Lower lobe of right lung (tissue), 2 donors: ENCODE data around the gene HEG1. TPM values are rescaled to one million over a fixed set of nuclear protein-coding genes. Genes with fewer than 3 reads are reported as not detected.
A peak's percentile ranks its signal among the peaks of the same experiment; 100 is the strongest.

ENCODE experiments used
- ATAC-seq, 2 donors: fragments of 200-7000 bp; cut with Tn5 transposase; one replicate each; pipeline ENCODE4 v1.9.1; 2020 to 2022; ENCODE audit warnings: mild to moderate bottlenecking in 2 of 2, moderate library complexity in 2 of 2
- DNase-seq: peaks from one replicate; pipeline ENCODE4 v3.0.0-alpha.2; 2020
- H3K27ac ChIP-seq: fragments of 200-600 bp; one replicate; pipeline ENCODE4 v1.8.0; 2022
- H3K27me3 ChIP-seq: fragments of 200-600 bp; one replicate; pipeline ENCODE4 v1.8.0; 2022; ENCODE audit warnings: low read depth
- H3K36me3 ChIP-seq: fragments of 200-600 bp; one replicate; pipeline ENCODE4 v1.8.0; 2022; ENCODE audit warnings: mild to moderate bottlenecking
- H3K4me1 ChIP-seq: fragments of 200-600 bp; one replicate; pipeline ENCODE4 v1.8.0; 2022
- H3K4me3 ChIP-seq: fragments of 200-600 bp; one replicate; pipeline ENCODE4 v1.8.0; 2022; ENCODE audit warnings: mild to moderate bottlenecking
- H3K9me3 ChIP-seq: fragments of 200-600 bp; one replicate; pipeline ENCODE4 v1.8.0; 2022
- intact Hi-C: fragments of 100-400 bp; cut with DNase I; formaldehyde crosslinking; loops from one replicate; pipeline ENCODE4 v1.11.0; 2022
- total RNA-seq: library from RNA; stranded (reverse); fragmentation: NEBNext Ultra II Directional; extraction: Animal tissue kit (Norgen Biotek cat#: 25700); gene quantifications from one replicate; pipeline ENCODE4 v1.2.1, GENCODE V29; 2021
- TF ChIP-seq, protein P1 (sequence below): fragments of 200-600 bp; IDR thresholded peaks from one replicate; pipeline ENCODE4 v1.8.0; 2022; ENCODE audit warnings: antibody characterized with exemption, mild to moderate bottlenecking
- donor health status: DM: no; HTN: yes; CAD: no; lungs with severe emphysema.

Gene HEG1
- total RNA-seq, 1 donor from 2014 or later: 157 TPM

DNA sequence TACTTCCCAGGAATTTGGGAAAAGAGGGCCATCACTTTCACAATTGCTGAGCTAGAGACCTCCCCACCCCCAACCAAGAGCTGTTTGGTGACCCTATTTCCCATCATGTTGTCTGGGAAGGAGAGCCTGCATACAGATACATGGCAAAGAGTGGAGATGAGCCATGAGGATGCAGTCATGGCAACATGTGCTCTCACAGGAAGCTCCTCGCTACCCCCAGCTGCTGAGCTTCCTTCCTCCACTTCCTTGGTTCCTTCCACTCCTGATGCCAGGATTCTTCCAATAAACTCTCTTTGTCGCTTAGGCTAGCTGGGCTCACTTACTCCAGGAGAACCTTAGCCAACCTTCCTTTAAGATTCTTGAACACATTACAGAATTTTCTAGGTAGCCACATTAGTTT, 72.9 kb downstream of the HEG1 start:
- H3K27ac ChIP-seq: peak overlapping the region; percentile 41
- DNase-seq (no peak), ATAC-seq (no peak)
- H3K27me3 ChIP-seq: no peaks in the 10 kb centered on the region
- intact Hi-C loops: no loop called here
- peaks cover 46% of the 10 kb centered on the region for H3K4me1 ChIP-seq
- TF ChIP-seq, protein P1, sequence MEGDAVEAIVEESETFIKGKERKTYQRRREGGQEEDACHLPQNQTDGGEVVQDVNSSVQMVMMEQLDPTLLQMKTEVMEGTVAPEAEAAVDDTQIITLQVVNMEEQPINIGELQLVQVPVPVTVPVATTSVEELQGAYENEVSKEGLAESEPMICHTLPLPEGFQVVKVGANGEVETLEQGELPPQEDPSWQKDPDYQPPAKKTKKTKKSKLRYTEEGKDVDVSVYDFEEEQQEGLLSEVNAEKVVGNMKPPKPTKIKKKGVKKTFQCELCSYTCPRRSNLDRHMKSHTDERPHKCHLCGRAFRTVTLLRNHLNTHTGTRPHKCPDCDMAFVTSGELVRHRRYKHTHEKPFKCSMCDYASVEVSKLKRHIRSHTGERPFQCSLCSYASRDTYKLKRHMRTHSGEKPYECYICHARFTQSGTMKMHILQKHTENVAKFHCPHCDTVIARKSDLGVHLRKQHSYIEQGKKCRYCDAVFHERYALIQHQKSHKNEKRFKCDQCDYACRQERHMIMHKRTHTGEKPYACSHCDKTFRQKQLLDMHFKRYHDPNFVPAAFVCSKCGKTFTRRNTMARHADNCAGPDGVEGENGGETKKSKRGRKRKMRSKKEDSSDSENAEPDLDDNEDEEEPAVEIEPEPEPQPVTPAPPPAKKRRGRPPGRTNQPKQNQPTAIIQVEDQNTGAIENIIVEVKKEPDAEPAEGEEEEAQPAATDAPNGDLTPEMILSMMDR: no peak
- H3K36me3 ChIP-seq: peaks cover 50% of the 10 kb centered on the region
- H3K4me3 ChIP-seq: no peak overlapping the region
- H3K9me3 ChIP-seq: no peaks in the 10 kb centered on the region

DNA sequence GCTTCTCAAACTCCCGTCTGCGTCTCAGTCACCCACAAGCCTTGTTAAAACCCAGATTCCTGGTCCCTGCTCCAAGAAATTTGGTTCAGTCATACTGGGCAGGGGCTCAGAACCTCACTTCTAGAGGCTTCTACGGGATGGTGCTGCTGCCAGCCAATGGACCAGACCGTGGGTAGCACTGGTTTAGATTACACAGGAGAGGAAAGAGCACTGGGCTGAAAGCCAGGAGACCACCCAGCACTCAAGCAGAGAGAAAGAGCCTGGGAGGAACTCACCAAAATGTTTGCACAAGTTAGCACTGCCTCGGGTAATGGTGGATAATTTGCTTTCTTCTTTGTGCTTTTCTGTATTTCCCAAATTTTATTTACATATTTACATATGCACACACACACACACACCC, 74.3 kb downstream of the HEG1 start:
- Histone ChIP-seq H3K36me3 (peaks cover 54% of the 10 kb centered on the region), H3K9me3 (no peaks in the 10 kb centered on the region), H3K27me3 (no peaks in the 10 kb centered on the region), H3K27ac (no peak overlapping the region), H3K4me3 (no peak overlapping the region), H3K4me1 (peaks cover 37% of the 10 kb centered on the region)
- TF ChIP-seq, protein P1: no peak
- intact Hi-C loops: no loop called here
- ATAC-seq (no peak), DNase-seq (no peak)

DNA sequence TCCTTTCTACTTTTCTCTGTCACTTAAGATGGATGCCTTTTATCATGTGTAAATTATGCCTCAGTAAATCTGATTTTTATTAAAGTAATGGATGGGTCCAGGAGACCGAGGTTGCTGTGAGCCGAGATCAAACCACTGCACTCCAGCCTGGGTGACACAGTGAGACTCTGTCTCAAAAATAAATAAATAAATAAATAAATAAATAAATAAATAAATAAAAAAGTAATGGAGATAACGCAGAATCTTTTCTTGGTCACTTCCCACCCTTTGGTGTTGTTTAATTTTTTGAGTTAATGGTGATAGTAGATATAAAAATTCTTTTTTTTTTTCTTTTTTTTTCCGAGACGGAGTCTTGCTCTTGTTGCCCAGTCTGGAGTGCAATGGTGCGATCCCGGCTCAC, 77.2 kb downstream of the HEG1 start:
- intact Hi-C loops: no loop called here
- ATAC-seq (no peak), DNase-seq (no peak)

DNA sequence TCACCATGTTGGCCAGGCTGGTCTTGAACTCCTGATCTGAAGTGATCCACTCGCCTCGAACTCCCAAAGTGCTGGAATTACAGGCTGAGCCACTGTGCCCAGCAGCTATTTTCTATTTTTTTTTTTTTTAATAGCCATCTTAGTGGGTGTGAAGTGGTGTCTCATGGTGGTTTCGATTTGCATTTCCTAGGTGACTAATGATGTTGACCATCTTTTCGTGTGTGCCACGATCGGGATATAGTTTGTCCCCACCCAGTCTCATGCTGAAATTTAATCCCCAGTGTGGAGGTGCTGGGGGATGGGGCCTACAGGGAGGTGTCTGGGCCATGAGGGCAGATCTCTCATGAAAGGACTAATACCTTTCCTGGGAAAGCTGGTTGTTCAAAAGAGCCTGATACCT, 79.4 kb downstream of the HEG1 start:
- Histone ChIP-seq H3K4me3 (no peak overlapping the region), H3K9me3 (no peaks in the 10 kb centered on the region), H3K27me3 (no peaks in the 10 kb centered on the region), H3K4me1 (peaks cover 5% of the 10 kb centered on the region), H3K36me3 (peaks cover 74% of the 10 kb centered on the region), H3K27ac (no peak overlapping the region)
- ATAC-seq: no peak
- DNase-seq: no peak
- TF ChIP-seq, protein P1: no peak
- intact Hi-C loops: no loop called here

More for the DNA sequence above, 77.2 kb downstream of the HEG1 start:
- peaks cover 13% of the 10 kb centered on the region for H3K4me1 ChIP-seq
- H3K36me3 ChIP-seq: peaks cover 63% of the 10 kb centered on the region
- TF ChIP-seq, protein P1: no peak
- H3K4me3 ChIP-seq: no peak overlapping the region
- H3K9me3 ChIP-seq: no peaks in the 10 kb centered on the region
- no peak overlapping the region for H3K27ac ChIP-seq
- H3K27me3 ChIP-seq: no peaks in the 10 kb centered on the region

DNA sequence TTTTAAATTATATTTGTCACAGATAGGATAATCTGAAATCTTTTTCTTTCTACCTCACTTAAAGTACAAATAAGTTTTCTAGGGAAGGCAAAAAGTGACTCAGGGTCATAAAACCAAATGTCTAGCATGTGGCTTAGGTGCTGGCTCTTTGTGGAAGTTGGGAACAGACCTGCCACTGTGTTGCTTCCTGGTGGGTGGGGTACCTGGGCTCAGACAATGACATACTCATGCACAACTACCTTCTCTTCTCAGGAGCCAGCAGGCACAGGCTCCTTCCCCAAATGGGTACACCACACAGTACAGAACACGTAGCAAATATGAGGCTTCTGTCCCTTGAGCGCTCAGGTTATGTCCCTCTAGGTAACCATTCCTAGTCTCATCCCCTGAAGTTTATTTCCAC, 81.1 kb downstream of the HEG1 start:
- H3K36me3 ChIP-seq: peaks cover 85% of the 10 kb centered on the region
- H3K27ac ChIP-seq: no peak overlapping the region
- no peak for DNase-seq
- no peaks in the 10 kb centered on the region for H3K27me3 ChIP-seq
- no peak for ATAC-seq
- H3K9me3 ChIP-seq: no peaks in the 10 kb centered on the region
- H3K4me1 ChIP-seq: peaks cover under 1% of the 10 kb centered on the region
- TF ChIP-seq, protein P1: no peak
- intact Hi-C loops: no loop called here
- H3K4me3 ChIP-seq: no peak overlapping the region

DNA sequence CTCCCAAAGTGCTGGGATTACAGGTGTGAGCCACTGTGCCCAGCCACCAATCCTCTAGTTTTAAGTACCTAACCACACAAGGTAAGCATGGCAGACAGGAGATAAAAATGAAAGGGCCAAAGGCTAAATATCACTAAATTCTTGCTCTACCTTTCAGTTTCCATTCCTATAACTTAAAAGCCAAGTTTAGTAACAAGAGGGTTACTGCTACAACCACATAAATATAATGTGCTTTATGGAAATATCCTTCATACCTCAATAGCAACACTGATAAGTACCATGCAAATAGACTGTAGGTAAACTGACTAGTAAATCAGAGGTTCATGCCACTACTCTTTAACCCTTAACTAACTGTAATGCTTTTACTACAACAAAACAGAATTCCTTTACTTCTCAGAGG, 82.5 kb downstream of the HEG1 start:
- Histone ChIP-seq H3K4me3 (no peak overlapping the region), H3K9me3 (no peaks in the 10 kb centered on the region), H3K36me3 (peaks cover 88% of the 10 kb centered on the region), H3K27ac (no peak overlapping the region), H3K27me3 (no peaks in the 10 kb centered on the region), H3K4me1 (peaks cover 5% of the 10 kb centered on the region)
- TF ChIP-seq, protein P1: no peak
- intact Hi-C loops: no loop called here
- DNase-seq: no peak
- no peak for ATAC-seq
